Prostate gland (tissue), 2 donors: ENCODE measurements around the gene ZNF804B.

Experiments
- CTCF ChIP-seq, 4 experiments: fragments of 200-600 bp in 2 of 4; fragments of 450-650 bp in 2 of 4; sonication (generic) in 2 of 4; IDR thresholded peaks; 1 replicate in 3 of 4; 2 replicates in 1 of 4; pipeline ENCODE4 v1.5.1; 2016 to 2019; ENCODE audit warnings: antibody characterized with exemption in 4 of 4, mild to moderate bottlenecking in 2 of 4, moderate library complexity in 2 of 4
- POLR2A ChIP-seq: fragments of 450-650 bp; IDR thresholded peaks from one replicate; pipeline ENCODE4 v1.6.1; 2016; ENCODE audit warnings: antibody characterized with exemption, mild to moderate bottlenecking

- TF ChIP-seq CTCF (IDR thresholded peaks at IDR 0.05) (no peak), POLR2A (no peak)
These were observed 487.7 kb downstream of the ZNF804B start for GRCh38 chr7:89247207-89247606.
